ENCODE results near the gene MAEL.

DNA sequence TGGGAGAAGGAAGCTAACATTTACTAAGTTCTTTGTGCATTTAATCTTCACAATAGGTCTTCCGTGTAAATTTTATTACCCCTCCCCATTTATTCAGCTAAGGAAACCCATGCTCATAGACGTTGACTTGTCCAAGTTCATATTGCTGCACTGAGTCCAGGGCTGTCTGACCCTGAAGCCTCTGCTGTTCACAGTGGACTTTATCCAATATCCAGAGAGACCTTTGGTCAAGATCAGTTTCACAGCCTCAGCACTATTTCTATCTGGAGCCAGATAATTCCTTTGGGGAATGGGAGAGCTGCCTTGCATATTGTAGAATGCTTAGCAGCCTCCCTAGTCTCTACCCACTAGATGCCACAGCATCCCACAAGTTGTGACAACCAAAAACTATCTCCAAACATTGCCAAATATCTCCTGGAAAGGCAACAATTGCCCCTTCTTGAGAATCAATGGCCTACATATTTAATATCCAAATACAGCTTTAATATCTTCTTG lies 40.2 kb upstream of the MAEL start:
- TF ChIP-seq, protein P1, sequence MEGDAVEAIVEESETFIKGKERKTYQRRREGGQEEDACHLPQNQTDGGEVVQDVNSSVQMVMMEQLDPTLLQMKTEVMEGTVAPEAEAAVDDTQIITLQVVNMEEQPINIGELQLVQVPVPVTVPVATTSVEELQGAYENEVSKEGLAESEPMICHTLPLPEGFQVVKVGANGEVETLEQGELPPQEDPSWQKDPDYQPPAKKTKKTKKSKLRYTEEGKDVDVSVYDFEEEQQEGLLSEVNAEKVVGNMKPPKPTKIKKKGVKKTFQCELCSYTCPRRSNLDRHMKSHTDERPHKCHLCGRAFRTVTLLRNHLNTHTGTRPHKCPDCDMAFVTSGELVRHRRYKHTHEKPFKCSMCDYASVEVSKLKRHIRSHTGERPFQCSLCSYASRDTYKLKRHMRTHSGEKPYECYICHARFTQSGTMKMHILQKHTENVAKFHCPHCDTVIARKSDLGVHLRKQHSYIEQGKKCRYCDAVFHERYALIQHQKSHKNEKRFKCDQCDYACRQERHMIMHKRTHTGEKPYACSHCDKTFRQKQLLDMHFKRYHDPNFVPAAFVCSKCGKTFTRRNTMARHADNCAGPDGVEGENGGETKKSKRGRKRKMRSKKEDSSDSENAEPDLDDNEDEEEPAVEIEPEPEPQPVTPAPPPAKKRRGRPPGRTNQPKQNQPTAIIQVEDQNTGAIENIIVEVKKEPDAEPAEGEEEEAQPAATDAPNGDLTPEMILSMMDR (IDR thresholded peaks at IDR 0.05; ENCODE audit: low read depth, low read length), result no peak
- no peak for TF ChIP-seq EZH2phosphoT487 (IDR thresholded peaks at IDR 0.05; ENCODE audit: low read depth)

All from OCI-LY3 (cell line).